ENCODE results near the gene C9. TPM values are rescaled to one million over a fixed set of nuclear protein-coding genes. Genes with fewer than 3 reads are reported as not detected.

C9 gene
- total and polyA plus RNA-seq, 4 donors, result 128 to 3,238 (median 748) TPM

DNA sequence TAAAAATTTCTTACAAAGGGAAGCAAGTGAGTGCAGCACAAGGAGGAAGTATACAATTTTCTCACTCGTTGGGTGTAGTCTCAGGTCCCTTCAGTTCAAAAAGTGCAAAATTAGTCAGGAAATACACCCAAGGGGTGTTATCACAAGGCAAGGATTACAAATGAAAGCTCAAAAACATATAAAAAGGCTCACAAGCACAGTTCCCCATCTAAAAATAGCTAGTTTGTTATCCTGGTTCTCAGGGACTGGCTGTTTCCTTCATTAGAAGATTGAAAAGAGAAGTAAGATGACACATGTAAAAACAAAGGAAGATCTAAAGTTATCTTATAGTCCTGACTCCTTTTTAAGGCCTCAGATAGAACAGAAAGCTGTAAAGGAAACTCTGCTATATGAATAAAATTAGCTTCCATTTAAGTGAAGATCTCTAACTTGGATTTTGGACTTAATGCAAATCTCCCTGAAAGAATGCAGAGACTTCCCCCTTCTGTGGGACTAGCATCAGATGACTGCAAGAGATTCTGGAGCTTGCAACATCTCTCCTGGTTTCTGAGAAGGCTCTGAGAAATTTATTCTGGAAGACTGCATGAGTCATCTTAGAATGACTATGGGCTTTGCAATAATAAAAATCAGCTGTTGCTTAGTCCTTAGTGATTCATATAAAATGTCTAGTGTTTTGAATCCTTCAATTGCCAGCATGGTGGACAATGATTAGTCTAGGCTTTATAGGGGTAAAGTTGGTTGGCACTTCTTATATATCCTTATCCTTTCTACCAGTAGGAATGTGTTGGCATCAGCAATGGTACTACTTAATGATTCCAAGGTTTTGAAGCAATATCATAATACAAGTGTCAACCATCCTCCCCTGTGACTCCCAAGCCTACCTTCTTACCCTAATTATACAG lies 35.1 kb upstream of the C9 start:
- no peaks in the 10 kb centered on the region for H3K36me3 ChIP-seq (ENCODE audit: control insufficient read depth in 4 of 4, insufficient read depth in 3 of 4, low read depth in 1 of 4, low read length in 3 of 4)
- no peak overlapping the region for H3K4me3 ChIP-seq (ENCODE audit: low read depth in 1 of 3, low read length in 3 of 3)
- 68% methylated on average over 1 of the region's 1 CpG for WGBS
- TF ChIP-seq ZBTB33 (IDR thresholded peaks at IDR 0.05) (no peak), JUND (IDR thresholded peaks at IDR 0.05) (peak; percentile 63 to 80)
- peak overlapping the region; percentile 23 to 24 for H3K27ac ChIP-seq (ENCODE audit: low read depth in 1 of 2, low read length in 2 of 2)
- no peak overlapping the region for H3K9ac ChIP-seq (ENCODE audit: low read depth in 1 of 2, low read length in 2 of 2)
- H3K27me3 ChIP-seq (ENCODE audit: control insufficient read depth in 4 of 4, insufficient read depth in 4 of 4, low read length in 3 of 4), result no peaks in the 10 kb centered on the region
- DNase-seq (ENCODE audit: low spot score), result no peak
- H3K9me3 ChIP-seq (ENCODE audit: control insufficient read depth in 4 of 4, low read length in 3 of 4), result no peaks in the 10 kb centered on the region
- H3K4me1 ChIP-seq (ENCODE audit: control insufficient read depth in 4 of 4, insufficient read depth in 4 of 4, low read length in 3 of 4), result peaks cover 3 to 10% (median 5%) of the 10 kb centered on the region in 4 donors

DNA sequence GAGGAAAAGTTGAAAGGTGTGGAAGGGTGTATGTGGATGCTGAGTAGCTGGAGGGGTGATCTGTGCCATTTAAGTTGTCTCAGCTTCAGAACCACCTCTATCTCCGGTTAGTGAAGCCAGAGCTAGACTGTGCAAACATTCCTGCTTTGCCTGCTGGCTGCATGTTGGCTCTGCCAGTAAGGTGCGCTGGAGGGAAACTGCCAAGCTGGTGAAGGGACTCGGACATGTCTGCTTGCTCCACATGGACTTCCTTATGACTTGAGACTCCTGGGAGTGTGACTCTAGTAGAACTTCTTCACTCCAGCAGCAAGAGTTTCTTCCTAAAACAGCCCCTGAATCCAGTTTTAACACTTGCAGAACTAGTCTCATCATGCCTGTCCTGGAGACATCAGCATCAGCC lies 32.5 kb upstream of the C9 start:
- TF ChIP-seq, protein P1, sequence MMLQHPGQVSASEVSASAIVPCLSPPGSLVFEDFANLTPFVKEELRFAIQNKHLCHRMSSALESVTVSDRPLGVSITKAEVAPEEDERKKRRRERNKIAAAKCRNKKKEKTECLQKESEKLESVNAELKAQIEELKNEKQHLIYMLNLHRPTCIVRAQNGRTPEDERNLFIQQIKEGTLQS (IDR thresholded peaks at IDR 0.05), result no peak
- no peak for TF ChIP-seq SP1 (IDR thresholded peaks at IDR 0.05)
- no peak for TF ChIP-seq TAF1 (conservative IDR thresholded peaks at IDR 0.05)
- no peak for DNase-seq (ENCODE audit: low spot score)
- Histone ChIP-seq H3K27ac (ENCODE audit: low read depth in 1 of 2, low read length in 2 of 2) (no peak overlapping the region), H3K9ac (ENCODE audit: low read depth in 1 of 2, low read length in 2 of 2) (no peak overlapping the region), H3K27me3 (ENCODE audit: control insufficient read depth in 4 of 4, insufficient read depth in 4 of 4, low read length in 3 of 4) (no peaks in the 10 kb centered on the region), H3K36me3 (ENCODE audit: control insufficient read depth in 4 of 4, insufficient read depth in 3 of 4, low read depth in 1 of 4, low read length in 3 of 4) (no peaks in the 10 kb centered on the region), H3K4me3 (ENCODE audit: low read depth in 1 of 3, low read length in 3 of 3) (no peak overlapping the region), H3K9me3 (ENCODE audit: control insufficient read depth in 4 of 4, low read length in 3 of 4) (no peaks in the 10 kb centered on the region), H3K4me1 (ENCODE audit: control insufficient read depth in 4 of 4, insufficient read depth in 4 of 4, low read length in 3 of 4) (peaks cover 3 to 10% (median 5%) of the 10 kb centered on the region in 4 donors)
- WGBS, result 84% methylated on average over 3 of the region's 3 CpGs

DNA sequence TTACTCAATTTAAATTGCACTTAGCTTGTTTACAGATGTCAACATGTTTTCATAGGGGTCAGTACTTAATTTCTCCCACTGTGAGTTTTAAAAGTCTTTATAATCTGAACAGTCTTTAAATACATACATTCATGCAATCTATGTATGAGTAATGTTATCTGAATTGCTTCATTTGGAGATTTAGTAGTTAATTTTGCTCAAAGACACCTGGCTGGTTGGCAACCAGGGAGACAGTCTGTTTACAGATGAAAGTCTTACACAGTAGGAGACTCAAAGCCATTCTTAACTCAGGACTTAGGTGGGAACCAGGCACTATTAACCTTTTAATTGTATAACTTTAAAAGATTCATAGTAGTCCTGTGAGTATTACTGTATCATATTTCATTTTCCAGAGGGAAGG lies 31.2 kb upstream of the C9 start:
- TF ChIP-seq YY1 (IDR thresholded peaks at IDR 0.05) (no peak), RXRA (IDR thresholded peaks at IDR 0.05) (no peak), RAD21 (IDR thresholded peaks at IDR 0.05) (no peak), HNF4G (IDR thresholded peaks at IDR 0.05) (no peak)
- TF ChIP-seq, protein P2, sequence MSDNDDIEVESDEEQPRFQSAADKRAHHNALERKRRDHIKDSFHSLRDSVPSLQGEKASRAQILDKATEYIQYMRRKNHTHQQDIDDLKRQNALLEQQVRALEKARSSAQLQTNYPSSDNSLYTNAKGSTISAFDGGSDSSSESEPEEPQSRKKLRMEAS (IDR thresholded peaks at IDR 0.05), result no peak
- TF ChIP-seq, protein P3, sequence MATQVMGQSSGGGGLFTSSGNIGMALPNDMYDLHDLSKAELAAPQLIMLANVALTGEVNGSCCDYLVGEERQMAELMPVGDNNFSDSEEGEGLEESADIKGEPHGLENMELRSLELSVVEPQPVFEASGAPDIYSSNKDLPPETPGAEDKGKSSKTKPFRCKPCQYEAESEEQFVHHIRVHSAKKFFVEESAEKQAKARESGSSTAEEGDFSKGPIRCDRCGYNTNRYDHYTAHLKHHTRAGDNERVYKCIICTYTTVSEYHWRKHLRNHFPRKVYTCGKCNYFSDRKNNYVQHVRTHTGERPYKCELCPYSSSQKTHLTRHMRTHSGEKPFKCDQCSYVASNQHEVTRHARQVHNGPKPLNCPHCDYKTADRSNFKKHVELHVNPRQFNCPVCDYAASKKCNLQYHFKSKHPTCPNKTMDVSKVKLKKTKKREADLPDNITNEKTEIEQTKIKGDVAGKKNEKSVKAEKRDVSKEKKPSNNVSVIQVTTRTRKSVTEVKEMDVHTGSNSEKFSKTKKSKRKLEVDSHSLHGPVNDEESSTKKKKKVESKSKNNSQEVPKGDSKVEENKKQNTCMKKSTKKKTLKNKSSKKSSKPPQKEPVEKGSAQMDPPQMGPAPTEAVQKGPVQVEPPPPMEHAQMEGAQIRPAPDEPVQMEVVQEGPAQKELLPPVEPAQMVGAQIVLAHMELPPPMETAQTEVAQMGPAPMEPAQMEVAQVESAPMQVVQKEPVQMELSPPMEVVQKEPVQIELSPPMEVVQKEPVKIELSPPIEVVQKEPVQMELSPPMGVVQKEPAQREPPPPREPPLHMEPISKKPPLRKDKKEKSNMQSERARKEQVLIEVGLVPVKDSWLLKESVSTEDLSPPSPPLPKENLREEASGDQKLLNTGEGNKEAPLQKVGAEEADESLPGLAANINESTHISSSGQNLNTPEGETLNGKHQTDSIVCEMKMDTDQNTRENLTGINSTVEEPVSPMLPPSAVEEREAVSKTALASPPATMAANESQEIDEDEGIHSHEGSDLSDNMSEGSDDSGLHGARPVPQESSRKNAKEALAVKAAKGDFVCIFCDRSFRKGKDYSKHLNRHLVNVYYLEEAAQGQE (IDR thresholded peaks at IDR 0.05), result no peak
- Histone ChIP-seq H3K4me3 (ENCODE audit: low read depth in 1 of 3, low read length in 3 of 3) (no peak overlapping the region), H3K27ac (ENCODE audit: low read depth in 1 of 2, low read length in 2 of 2) (no peak overlapping the region), H3K9me3 (ENCODE audit: control insufficient read depth in 4 of 4, low read length in 3 of 4) (no peaks in the 10 kb centered on the region), H3K27me3 (ENCODE audit: control insufficient read depth in 4 of 4, insufficient read depth in 4 of 4, low read length in 3 of 4) (no peaks in the 10 kb centered on the region), H3K4me1 (ENCODE audit: control insufficient read depth in 4 of 4, insufficient read depth in 4 of 4, low read length in 3 of 4) (peaks cover 0 to 3% (median under 1%) of the 10 kb centered on the region in 4 donors), H3K36me3 (ENCODE audit: control insufficient read depth in 4 of 4, insufficient read depth in 3 of 4, low read depth in 1 of 4, low read length in 3 of 4) (no peaks in the 10 kb centered on the region), H3K9ac (ENCODE audit: low read depth in 1 of 2, low read length in 2 of 2) (no peak overlapping the region)
- DNase-seq (ENCODE audit: low spot score), result no peak

Data from liver (tissue), 9 donors.